ENCODE measurements around the gene SLC35B4. TPM values are rescaled to one million over a fixed set of nuclear protein-coding genes. Genes with fewer than 3 reads are reported as not detected.

The SLC35B4 gene
- 10 to 100 TPM; 18.9 to 20.8 TPM for total RNA-seq

- Mint-ChIP-seq H3K27ac (peak within 1 kb of the TSS; percentile 87), H3K9me3 (ENCODE audit: insufficient read depth) (no peaks in the 10 kb centered on the region), H3K27me3 (ENCODE audit: low read depth) (peaks cover 9% of the 10 kb centered on the region), H3K4me3 (peak within 1 kb of the TSS; percentile 91), H3K36me3 (ENCODE audit: low read depth) (peaks cover 7% of the 10 kb centered on the region), H3K4me1 (ENCODE audit: low read depth) (peaks cover 18% of the 10 kb centered on the region)
- ATAC-seq = peak; percentile 98
- ChIA-PET CTCF (interaction anchor here (0.7 to 2.7 kb wide), 10 partner anchors 10 to 1150 kb away, joined by 3 to 13 read pairs (median 3); no protein-coding TSS in a partner anchor), POLR2A (interaction anchor here (0.7 to 1.7 kb wide), 4 partner anchors 11 to 142 kb away, joined by 3 to 5 read pairs (median 4); partner anchors contain the start of gene AKR1B1)
- peak; percentile 98 for DNase-seq
These were observed at the start of gene SLC35B4 for GRCh38 chr7:134316539-134317344. SLC35B4 (minus strand) TSS chr7:134316930; CDS start chr7:134316751, 179 bp downstream.

- ATAC-seq = no peak
- Mint-ChIP-seq H3K4me1 (ENCODE audit: low read depth) (no peaks in the 10 kb centered on the region), H3K27ac (no peak overlapping the region), H3K4me3 (no peak overlapping the region), H3K36me3 (ENCODE audit: low read depth) (no peaks in the 10 kb centered on the region), H3K27me3 (ENCODE audit: low read depth) (peaks cover 28% of the 10 kb centered on the region), H3K9me3 (ENCODE audit: insufficient read depth) (no peaks in the 10 kb centered on the region)
- no peak for DNase-seq
- ChIA-PET CTCF (no interaction called here), POLR2A (no interaction called here)
These were observed 49.8 kb upstream of the SLC35B4 start for GRCh38 chr7:134366481-134366880.

- ChIA-PET CTCF (interaction anchor here (1.0 kb wide), 1 partner anchor 8 kb away, joined by 3 read pairs; no protein-coding TSS in a partner anchor), POLR2A (no interaction called here)
- Mint-ChIP-seq H3K4me1 (ENCODE audit: low read depth) (no peaks in the 10 kb centered on the region), H3K36me3 (ENCODE audit: low read depth) (no peaks in the 10 kb centered on the region), H3K9me3 (ENCODE audit: insufficient read depth) (no peaks in the 10 kb centered on the region), H3K4me3 (no peak overlapping the region), H3K27me3 (ENCODE audit: low read depth) (peaks cover 28% of the 10 kb centered on the region), H3K27ac (no peak overlapping the region)
- DNase-seq (no peak), ATAC-seq (no peak)
These were observed 48.8 kb upstream of the SLC35B4 start for GRCh38 chr7:134365341-134366054.

- POLR2A ChIA-PET = no interaction called here
- Mint-ChIP-seq H3K9me3 (ENCODE audit: insufficient read depth) (no peaks in the 10 kb centered on the region), H3K27me3 (ENCODE audit: low read depth) (peaks cover 20% of the 10 kb centered on the region), H3K27ac (no peak overlapping the region), H3K4me3 (no peak overlapping the region), H3K4me1 (ENCODE audit: low read depth) (no peaks in the 10 kb centered on the region), H3K36me3 (ENCODE audit: low read depth) (no peaks in the 10 kb centered on the region)
- ATAC-seq (no peak), DNase-seq (no peak)
- CTCF ChIA-PET = no interaction called here
These were observed 47.9 kb upstream of the SLC35B4 start for GRCh38 chr7:134364619-134365037.

- no peak for ATAC-seq
- Mint-ChIP-seq H3K9me3 (ENCODE audit: insufficient read depth) (no peaks in the 10 kb centered on the region), H3K4me3 (no peak overlapping the region), H3K27ac (no peak overlapping the region), H3K4me1 (ENCODE audit: low read depth) (no peaks in the 10 kb centered on the region), H3K27me3 (ENCODE audit: low read depth) (peaks cover 9% of the 10 kb centered on the region), H3K36me3 (ENCODE audit: low read depth) (no peaks in the 10 kb centered on the region)
- POLR2A ChIA-PET = no interaction called here
- no peak for DNase-seq
- CTCF ChIA-PET = no interaction called here
These were observed 46.1 kb upstream of the SLC35B4 start for GRCh38 chr7:134362587-134363483.

GRCh38 chr7:134359787-134360432 is 43.2 kb upstream of the SLC35B4 start:
- Mint-ChIP-seq H3K4me3 (no peak overlapping the region), H3K27me3 (ENCODE audit: low read depth) (peaks cover 2% of the 10 kb centered on the region), H3K27ac (no peak overlapping the region), H3K9me3 (ENCODE audit: insufficient read depth) (no peaks in the 10 kb centered on the region), H3K36me3 (ENCODE audit: low read depth) (no peaks in the 10 kb centered on the region), H3K4me1 (ENCODE audit: low read depth) (no peaks in the 10 kb centered on the region)
- DNase-seq (no peak), ATAC-seq (no peak)
- POLR2A ChIA-PET = no interaction called here
- CTCF ChIA-PET = no interaction called here

- H3K9me3 Mint-ChIP-seq (ENCODE audit: insufficient read depth) = no peaks in the 10 kb centered on the region
- POLR2A ChIA-PET = no interaction called here
- no peak overlapping the region for H3K27ac Mint-ChIP-seq
These were observed 40.8 kb upstream of the SLC35B4 start for GRCh38 chr7:134357486-134357885.

GRCh38 chr7:134356421-134356936 is 39.7 kb upstream of the SLC35B4 start:
- ATAC-seq (no peak), DNase-seq (no peak)
- no peak overlapping the region for H3K4me3 Mint-ChIP-seq
- H3K36me3 Mint-ChIP-seq (ENCODE audit: low read depth) = no peaks in the 10 kb centered on the region
- no peaks in the 10 kb centered on the region for H3K9me3 Mint-ChIP-seq (ENCODE audit: insufficient read depth)
- no peaks in the 10 kb centered on the region for H3K4me1 Mint-ChIP-seq (ENCODE audit: low read depth)
- peaks cover 3% of the 10 kb centered on the region for H3K27me3 Mint-ChIP-seq (ENCODE audit: low read depth)
- H3K27ac Mint-ChIP-seq = no peak overlapping the region
- POLR2A ChIA-PET = no interaction called here
- CTCF ChIA-PET = interaction anchor here (1.1 to 2.5 kb wide), 4 partner anchors 12 to 76 kb away, joined by 3 to 13 read pairs (median 6); partner anchors contain the start of gene SLC35B4

More at GRCh38 chr7:134357486-134357885, 40.8 kb upstream of the SLC35B4 start:
- CTCF ChIA-PET = interaction anchor here (0.8 to 2.5 kb wide), 9 partner anchors 8 to 1109 kb away, joined by 3 to 13 read pairs (median 4); partner anchors contain the start of gene SLC35B4
- Mint-ChIP-seq H3K4me3 (no peak overlapping the region), H3K27me3 (ENCODE audit: low read depth) (no peaks in the 10 kb centered on the region), H3K4me1 (ENCODE audit: low read depth) (no peaks in the 10 kb centered on the region), H3K36me3 (ENCODE audit: low read depth) (no peaks in the 10 kb centered on the region)
- ATAC-seq = no peak
- DNase-seq = no peak

- Mint-ChIP-seq H3K36me3 (ENCODE audit: low read depth) (no peaks in the 10 kb centered on the region), H3K27me3 (ENCODE audit: low read depth) (peaks cover 3% of the 10 kb centered on the region), H3K4me3 (no peak overlapping the region), H3K27ac (no peak overlapping the region), H3K9me3 (ENCODE audit: insufficient read depth) (no peaks in the 10 kb centered on the region), H3K4me1 (ENCODE audit: low read depth) (no peaks in the 10 kb centered on the region)
- ATAC-seq (no peak), DNase-seq (no peak)
- ChIA-PET POLR2A (no interaction called here), CTCF (interaction anchor here (1.1 to 2.5 kb wide), 4 partner anchors 12 to 76 kb away, joined by 3 to 13 read pairs (median 6); partner anchors contain the start of gene SLC35B4)
These were observed 39.2 kb upstream of the SLC35B4 start for GRCh38 chr7:134355927-134356326.

- H3K4me3 Mint-ChIP-seq = no peak overlapping the region
- DNase-seq (no peak), ATAC-seq (no peak)
- ChIA-PET CTCF (no interaction called here), POLR2A (no interaction called here)
- H3K27ac Mint-ChIP-seq = no peak overlapping the region
- H3K9me3 Mint-ChIP-seq (ENCODE audit: insufficient read depth) = no peaks in the 10 kb centered on the region
- no peaks in the 10 kb centered on the region for H3K4me1 Mint-ChIP-seq (ENCODE audit: low read depth)
- peaks cover 3% of the 10 kb centered on the region for H3K27me3 Mint-ChIP-seq (ENCODE audit: low read depth)
- H3K36me3 Mint-ChIP-seq (ENCODE audit: low read depth) = no peaks in the 10 kb centered on the region
These were observed 38.3 kb upstream of the SLC35B4 start for GRCh38 chr7:134355004-134355525.

GRCh38 chr7:134353411-134353810 is 36.7 kb upstream of the SLC35B4 start:
- H3K27me3 Mint-ChIP-seq (ENCODE audit: low read depth) = peaks cover 6% of the 10 kb centered on the region
- no peak overlapping the region for H3K4me3 Mint-ChIP-seq
- no peaks in the 10 kb centered on the region for H3K36me3 Mint-ChIP-seq (ENCODE audit: low read depth)
- no peak for DNase-seq
- H3K27ac Mint-ChIP-seq = no peak overlapping the region
- CTCF ChIA-PET = no interaction called here
- POLR2A ChIA-PET = no interaction called here
- no peaks in the 10 kb centered on the region for H3K4me1 Mint-ChIP-seq (ENCODE audit: low read depth)
- H3K9me3 Mint-ChIP-seq (ENCODE audit: insufficient read depth) = no peaks in the 10 kb centered on the region
- ATAC-seq = no peak

All from activated CD8-positive, alpha-beta T cell treated with anti-CD3 and anti-CD28 coated beads, Interleukin-2, amount 10 ng/mL, durations not matched to agents 7 days and 5 days (primary cell).